AG20443 (cell line): ENCODE data around the gene HEATR9.
"Not testable (repeated sequence)": the region's sequence is repeated elsewhere in the genome, so short reads cannot be mapped to it uniquely, and the experiment has no call there.

Experiments
- DNase-seq: peaks from one replicate; pipeline ENCODE4 v3.0.0; 2012; ENCODE audit warnings: low spot score, mixed read lengths

HEATR9 gene, protein sequence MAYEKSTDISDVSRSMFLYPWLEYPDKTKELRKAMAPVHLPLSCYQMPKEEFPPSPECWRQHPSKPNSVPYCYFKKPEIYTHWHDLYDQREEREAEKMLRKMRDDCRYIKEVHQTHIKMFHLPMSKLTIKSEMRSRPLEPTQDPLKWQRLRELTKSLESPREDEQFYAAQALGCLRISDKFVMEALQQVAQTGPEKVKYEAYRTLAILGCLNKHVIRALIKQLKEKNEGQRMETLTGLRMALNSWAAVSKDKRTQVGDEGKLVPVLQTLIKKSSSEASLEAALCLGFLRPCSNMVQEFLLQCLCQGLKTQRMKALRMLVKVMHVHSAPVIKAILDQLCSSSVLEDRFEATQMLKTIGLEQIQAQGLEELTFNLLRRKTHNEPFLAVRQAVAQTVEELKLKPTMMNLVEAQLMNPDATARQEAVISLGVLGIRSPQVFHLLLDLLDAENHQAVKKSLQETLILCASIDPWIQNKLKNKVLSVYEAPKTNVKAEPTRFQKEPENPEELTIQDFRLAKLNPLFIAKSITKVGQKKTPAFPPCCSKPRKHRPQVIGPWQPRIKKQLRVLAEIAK

DNA sequence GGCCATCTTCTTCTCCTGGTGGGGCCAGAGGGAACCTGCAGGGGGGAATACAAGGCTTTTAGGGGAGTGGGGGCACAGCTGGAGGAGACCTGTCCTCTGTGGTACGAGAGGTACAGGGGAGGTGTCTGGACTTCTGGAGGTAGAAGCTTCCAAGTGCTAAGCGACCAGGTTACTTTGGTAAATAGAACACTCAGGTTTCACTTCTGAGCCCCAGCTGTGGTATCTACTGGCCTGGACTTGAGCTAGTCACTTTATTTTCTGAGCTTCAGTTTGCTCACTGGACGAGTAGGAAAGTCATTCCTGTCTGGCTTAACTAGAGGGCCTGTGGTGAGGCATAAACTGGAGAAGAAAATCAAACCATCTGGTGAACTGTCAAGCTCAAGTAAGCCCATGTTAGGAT lies at the start of gene HEATR9:
Gene HEATR9, minus strand, starts transcription at position 155 of the 400 bp plus-strand sequence. Its CDS starts 149 bp downstream, at position 6.
- DNase-seq: no peak

DNA sequence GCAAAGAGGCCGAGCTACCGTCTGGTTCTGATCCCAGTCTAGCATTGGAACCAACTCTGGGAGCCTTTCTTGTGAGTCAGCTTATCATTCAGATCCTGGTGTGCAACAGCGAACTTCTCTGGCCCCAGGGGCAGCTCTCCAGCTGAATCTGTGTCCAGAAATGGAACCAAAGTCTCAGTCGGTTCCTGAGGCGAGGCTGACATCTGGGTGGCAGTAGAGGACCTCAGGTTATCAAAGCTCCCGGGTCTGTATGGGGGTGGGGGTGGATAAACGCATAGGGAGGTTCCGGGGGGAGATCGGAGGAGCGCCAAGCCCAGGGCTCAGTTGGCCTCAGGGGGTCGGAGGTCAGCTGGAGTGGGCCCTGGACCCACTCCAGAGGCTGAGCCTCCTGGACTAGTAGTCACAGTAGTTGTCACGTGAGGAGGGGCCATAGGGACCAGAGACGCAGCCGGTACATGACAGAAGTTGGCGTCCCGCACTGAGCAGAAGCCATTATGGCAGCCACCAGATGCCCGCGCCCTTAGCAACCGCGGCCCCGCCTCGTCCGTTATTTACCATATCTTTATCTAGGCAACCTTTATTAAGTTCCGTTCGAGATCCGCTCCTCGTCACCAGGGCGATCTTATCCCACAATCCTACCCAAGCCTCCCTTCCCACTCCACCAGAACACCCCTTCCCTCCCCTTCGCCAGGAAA lies 49.0 kb upstream of the HEATR9 start:
- no peak for DNase-seq

DNA sequence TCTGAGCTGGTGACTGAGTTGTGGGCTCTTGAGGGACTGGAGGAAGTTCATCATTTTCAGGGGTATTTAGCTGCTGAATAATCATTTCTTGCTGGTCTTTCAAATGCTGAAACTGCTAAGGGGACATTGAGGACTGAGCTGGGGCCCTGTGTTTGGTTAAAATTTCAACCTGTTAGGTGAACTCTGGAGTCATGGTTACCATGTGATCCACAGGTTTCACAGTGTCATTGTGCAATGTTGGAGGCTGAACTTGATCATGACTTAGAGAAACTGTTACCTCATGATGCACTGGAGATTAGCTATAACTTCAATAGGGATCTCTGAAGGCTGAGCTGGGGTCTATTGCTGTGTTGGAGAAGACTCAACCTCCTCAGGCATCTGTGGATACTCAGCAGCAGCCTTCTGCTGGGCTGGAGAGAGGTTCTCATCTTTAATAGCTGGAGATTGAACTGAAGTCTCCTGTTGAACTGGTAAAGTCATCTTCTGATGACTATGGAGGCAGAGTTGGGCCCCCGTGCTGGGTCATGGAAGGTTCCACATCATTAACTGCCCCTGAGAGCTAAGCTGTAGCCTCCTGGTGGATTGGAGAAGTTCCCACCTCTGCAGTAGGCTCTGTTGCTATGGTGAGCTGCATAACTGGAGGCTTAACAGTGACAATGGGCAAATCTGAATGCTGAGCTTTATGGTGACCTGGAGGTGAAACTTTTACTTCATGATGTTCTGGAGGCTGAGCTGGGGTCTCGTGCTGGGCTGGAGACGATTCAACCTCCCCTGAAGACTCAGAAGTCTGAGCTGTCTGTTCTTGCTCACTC lies 46.7 kb upstream of the HEATR9 start:
- DNase-seq: no peak

DNA sequence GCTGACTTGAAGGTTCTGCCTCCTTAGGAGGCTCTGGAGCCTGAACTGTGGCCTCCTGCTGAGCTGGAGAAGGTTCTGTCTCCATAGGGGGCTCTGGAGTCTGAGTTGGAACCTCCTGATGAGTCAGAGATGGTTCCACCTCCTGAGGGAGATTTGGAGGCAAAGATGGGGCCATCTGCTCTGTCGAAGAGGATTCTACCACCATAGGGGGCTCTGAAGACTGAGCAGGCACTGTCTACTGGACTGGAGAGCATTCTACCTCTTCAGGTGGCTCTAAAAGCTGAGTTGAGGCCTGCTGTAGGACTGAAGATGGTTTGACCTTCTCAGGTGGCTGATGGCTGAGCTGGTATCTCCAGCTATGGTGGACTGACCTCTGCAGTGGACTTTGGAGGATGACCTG lies 45.7 kb upstream of the HEATR9 start:
- no peak for DNase-seq

DNA sequence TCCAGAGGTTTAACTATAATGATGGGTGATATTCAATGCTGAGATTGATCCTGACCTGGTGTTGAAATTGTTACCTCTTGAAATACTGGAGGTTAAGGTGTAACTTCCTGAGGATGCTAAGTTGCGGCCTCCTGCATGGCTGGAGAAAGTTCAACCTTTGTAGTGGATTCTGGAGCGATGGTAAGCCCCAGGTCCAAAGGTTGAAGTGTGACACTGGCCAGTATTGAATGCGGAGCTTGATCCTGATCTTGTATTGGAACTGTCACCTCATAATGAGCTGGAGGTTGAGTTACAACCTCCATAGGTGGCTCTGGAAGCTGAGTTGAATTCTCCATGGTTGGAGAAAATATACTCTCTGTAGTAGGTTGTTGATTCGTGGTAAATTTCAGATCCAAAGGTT lies 44.9 kb upstream of the HEATR9 start:
- DNase-seq: no peak

DNA sequence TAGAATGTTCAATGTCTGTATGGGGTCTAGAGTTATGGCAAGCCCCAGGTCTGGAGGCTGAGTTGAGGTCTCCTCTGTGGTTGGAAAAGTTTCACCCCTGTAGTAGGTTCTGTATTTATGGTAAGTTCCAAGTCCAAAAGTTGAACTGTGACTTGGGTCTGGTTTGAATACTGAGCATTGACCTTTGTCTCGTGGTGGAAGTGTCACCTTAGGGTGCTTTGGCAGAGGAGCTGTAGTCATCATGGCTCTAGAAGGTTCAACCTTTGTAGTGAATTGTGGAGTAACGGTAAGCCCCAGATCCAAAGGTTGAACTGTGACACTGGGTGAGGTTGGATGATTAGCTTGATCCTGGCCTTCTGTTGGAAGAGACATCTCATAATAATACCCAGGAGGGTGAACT lies 44.3 kb upstream of the HEATR9 start:
- no peak for DNase-seq

DNA sequence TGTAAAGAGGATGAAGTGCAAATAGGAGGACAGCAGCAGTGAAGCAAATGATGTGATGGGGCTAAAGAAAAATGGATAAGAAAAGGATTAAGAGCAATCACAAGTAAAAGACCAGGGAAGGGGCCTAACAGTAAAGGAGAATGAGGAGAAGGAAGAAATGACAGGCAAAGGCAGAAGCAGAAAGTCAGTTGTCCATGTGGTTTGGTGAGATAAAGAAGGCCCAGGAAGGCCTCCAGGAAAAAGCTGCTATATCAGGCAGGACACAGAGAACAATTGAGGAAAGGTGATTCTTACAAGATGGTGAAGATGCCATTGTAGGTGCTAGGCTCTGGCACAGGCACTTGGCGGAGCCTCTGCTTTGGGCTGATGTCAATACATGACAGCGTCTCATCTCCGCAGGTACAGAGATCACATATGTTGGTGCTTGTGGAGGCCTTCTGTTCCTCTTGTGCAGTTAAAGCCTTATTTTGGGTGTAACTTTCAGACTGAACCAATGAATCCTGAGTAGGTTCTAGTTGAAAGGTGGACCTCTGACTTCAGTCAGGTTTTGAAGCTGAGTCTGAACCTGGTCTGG lies 43.7 kb upstream of the HEATR9 start:
- no peak for DNase-seq

DNA sequence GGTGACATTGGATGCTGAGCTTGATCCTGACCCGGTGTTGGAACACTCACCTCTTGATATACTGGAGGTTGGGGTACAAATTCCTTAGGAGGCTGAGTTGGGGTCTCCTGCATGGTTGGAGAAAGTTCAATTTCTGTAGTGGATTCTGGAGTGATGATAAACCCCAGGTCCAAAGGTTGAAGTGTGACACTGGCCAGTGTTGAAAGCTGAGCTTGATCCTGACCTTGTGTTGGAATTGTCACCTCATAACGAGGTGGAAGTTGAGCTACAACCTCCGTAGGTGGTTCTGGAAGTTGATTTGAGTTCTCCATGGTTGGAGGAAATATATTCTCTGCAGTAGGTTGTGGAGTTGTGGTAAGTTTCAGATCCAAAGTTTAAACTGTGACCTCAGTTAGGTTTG lies 40.7 kb upstream of the HEATR9 start:
- no peak for DNase-seq

DNA sequence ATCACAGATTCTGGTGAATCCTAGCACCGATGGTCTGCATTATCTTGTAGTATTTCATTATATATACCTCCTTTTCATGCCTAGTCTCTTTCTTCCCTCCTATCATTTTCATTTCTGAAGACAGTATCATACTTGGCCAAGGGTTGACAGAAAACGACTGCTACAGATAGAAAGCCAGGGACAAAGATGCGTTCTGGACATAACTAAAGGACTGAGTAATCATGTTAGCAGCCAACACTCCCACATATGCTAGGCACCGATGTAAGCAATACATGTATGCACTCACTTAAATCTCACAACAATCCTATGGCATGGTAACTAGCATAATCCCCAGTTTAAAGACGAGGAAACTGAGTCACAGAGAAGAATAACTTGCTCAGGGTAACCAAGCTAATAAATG lies 39.0 kb upstream of the HEATR9 start:
- DNase-seq: no peak

DNA sequence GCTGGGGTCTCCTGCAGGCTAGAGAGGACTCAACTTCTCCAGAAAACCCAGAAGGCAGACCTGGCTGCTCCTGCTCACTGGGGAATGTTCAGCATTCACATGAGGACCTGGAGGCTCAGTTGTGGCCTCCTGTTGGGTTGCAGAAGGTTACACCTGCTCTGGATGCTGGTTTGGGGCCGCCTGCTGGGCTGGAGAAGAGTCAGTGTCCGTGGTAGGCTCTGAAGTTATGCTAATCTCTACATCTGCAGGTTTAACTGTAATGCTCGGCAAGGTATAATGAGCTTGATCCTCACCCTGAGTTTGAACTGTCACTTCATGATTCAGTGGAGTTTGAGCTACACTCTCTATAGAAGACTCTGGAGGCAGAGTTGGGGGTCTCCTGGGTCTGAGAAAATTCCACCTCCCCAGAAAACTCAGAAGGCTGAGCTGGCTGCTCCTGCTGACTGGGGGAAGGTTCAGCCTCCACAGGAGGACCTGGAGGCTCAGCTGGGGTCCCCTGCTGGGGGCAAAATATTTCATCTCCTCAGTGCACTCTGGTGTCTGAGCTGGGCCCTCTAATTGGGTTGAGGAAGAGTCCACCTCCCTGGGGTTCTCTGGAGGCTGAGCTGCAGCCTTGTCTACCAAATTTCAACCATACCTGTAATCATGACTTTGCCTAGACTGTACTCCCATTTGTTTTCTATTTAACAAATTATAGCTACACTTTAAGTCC lies 38.4 kb upstream of the HEATR9 start:
- no peak for DNase-seq

DNA sequence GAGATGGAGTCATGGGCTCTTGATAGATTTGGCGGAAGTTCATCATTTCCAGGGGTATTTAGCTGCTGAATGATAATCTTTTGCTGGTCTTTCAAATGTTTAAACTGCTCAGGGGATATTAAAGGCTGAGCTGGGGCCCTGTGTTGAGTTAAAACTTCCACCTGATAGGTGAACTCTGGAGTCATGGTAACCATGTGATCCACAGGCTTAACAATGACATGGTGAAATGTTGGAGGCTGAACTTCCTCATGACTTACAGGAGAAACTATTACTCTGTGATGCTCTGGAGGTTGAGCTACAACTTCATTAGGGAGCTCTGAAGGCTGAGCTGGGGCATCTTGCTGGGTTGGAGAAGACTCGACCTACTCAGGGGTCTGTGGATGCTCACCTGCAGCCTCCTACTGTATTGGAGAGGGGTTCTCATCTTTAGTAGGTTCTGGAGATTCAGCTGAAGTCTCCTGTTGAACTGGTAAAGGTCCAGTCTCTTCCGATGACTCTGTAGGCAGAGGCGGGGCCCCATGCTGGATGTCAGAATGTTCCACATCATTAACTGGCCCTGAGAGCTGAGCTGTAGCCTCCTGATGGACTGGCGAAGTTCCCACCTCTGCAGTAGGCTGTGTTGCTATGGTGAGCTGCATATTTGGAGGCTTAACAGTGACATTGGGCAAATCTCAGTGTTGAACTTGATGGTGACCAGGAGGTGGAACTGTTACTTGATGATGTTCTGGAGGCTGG lies 37.7 kb upstream of the HEATR9 start:
- peak; percentile 30 for DNase-seq

DNA sequence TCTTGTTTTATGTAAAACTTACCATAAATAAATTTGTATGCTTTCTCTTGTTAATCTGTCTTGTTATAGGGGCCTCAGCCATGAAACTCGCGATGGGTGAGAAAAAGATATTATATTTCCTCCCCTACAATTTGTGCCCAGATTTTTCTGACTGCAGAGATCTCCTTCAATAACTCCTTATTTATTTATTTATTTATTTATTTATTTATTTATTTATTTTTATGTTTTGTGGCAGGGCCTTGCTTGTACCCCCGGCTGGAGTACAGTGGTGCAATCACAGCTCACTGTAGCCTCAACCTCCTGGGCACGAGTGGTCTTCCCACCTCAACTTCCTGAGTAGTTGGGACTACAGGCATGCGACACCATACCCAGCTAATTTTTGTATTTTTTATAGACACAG lies 34.8 kb upstream of the HEATR9 start:
- no peak for DNase-seq

DNA sequence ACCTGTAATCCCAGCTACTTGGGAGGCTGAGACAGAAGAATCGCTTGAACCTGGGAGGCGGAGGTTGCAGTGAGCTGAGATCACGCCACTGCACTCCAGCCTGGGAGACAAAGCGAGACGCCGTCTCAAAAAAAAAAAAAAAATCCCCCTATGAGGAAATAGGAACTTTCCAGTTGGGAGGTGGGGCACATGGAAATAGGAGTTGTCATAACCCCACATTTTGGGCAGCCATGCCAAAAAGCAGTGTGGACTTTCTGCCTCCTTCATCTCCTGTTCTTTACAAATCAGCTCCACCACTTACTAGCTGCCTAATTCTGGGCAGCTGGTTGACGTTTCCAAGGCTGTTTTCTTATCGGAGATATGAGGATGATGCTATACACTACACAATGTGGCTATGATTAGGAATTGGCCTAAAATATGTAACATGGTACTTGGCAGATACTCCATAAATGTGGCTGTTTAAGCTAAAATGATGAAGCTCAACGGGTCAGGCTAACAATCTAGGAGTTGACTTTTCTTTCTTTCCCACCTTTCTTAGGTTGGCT lies 33.0 kb upstream of the HEATR9 start:
- DNase-seq: no peak

DNA sequence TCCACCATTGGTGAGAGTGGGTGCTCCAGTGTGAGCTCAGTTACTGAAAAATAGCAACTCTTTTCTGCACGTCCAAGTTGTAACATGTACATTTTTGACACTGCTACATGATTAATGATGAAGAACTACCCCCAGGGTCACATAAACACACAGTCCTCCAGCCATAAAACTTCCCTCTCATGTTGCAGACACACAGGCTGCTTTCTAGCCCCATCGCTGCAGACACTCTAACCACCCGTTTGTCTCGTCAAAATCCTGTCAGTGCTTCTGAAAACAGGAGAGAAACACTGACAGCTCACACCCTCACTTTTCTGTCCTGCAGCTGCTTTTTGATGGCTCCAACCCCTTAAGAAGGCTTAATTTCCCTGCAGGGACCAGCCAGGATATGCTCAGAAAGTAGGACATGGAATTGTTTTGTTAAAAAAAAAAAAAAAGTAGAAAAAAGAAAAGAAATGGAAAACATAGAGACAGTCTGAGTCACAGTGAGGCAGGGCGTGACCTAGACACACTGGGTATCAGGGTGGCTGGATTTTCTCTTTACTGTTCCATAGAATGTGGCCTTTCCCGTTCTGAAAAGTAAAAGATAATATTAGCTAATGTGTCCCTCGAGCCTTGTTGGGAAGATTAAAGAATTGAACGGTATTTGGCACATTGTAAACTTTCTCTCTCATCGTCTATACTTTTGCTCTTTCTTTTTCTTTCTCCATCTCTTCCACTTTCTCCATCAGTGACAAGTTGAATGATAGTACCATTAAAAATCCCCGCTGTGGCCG lies 32.2 kb upstream of the HEATR9 start:
- DNase-seq: no peak

DNA sequence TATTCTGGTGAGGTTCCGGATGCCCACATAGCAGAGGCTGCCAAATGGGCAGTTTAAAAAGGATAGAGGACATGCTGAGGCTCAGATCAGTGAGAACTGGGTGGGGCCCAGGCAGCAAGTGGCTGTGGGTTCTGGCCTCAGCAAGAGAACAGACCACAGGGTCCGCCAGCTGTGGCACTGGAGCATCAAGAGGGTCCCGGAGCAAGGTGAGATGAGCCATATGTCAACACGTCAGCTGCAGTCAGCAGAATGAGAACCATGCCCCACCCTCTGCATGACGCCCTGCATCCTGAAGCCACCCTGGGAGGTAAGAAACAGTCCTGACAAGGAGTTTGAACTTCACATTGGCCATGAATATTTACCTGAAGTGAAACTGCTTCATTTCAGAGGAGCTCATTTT lies 31.6 kb upstream of the HEATR9 start:
- DNase-seq: no peak

DNA sequence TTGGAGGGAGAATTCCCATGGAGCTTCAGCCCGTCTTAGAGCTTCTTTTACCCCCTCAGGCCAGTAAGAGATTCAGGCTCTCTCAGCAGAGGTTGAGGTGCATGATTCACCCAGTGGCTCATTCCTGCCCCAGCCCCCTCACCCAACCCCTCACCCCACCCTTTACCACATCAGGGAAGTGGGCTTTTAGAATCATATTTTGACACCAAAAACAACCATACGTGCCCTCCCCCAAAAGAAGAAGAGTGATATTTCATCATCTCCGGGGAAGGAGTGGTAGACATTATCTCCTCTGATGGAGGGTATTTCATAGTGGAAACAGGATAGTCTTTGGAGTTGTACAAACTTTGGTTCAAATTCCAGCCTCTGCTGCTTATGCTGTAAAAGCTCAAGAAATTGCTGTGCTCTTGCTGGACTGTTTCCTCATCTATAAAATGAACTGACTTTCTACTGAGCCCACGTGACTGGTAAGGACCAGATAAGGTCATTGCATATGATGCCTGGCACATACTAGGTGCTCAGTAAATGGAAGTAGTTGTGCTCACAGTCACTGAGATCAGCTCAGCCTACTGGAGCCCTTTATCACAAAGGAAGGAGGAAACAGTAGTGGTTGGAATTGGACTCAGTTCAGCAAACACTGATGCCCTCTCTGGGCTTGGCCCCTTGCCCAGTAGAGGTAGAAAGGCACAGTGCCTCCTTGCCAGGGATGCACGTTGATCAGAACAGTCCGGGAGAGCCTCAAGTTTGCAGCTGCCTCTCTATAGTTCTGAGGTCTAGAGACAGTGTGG lies 29.8 kb upstream of the HEATR9 start:
- DNase-seq: no peak

DNA sequence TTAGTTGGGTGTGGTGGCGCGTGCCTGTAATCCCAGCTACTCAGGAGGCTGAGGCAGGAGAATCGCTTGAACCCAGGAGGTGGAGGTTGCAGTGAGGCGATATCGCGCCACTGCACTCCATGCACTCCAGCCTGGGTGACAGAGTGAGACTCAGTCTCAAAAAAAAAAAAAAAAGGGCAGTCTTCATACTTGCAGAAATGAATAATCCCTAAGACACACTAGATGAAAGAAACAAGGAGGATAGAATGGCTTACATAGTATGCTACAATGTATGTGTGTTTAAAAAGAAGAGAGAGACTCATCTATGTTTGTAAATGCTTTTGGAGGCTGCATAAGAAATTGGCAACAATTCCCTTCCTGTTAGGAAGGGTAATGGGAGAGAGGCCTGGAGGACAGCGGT lies 29.1 kb upstream of the HEATR9 start:
- not testable (repeated sequence) for DNase-seq

DNA sequence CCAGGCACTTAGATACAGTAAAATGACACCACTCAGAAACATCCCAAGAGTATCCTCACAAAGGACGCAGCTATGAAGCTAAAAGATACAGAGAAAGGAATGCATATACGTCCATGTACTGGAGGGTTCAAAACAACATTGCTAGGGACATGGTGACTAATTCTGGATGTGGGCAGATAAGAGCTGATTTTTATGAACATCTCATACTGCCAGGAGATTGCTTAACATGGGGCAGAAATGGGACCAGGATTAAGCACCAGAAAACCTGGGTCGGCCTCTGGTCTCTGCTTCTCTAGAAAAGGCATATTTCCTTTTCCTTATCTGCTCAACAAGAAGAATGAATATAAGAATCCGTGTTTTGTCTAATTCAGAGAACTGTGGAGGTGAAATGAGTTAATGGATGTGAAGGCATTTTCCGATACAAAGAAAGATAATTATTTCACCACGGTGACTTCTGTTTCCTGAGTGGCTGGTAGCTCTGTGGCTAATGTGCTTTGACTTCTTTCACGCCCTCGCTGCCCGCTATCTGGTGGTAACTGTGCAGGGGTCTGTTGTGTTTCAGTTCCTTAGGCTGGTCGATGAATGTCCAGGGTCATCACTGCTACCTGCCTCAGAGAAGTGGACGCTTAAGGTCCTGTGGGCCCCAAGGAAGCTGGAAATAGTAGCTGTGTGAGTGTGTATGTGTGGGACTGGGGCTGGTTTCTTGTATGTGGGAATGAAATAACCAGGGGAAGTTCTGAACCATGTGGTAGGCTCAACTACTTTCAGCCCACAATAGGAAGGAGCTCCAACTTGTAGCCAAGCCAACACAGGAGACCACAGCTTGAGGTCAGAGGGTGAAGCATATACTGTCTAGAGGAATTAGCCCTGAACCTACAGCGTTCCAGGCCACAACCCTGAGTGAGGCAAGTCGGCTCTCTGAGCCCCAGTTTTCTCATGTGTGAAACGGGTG lies 27.2 kb upstream of the HEATR9 start:
- DNase-seq: no peak
